ENCODE measurements around the gene PLAC9.

PLAC9 gene

DNA sequence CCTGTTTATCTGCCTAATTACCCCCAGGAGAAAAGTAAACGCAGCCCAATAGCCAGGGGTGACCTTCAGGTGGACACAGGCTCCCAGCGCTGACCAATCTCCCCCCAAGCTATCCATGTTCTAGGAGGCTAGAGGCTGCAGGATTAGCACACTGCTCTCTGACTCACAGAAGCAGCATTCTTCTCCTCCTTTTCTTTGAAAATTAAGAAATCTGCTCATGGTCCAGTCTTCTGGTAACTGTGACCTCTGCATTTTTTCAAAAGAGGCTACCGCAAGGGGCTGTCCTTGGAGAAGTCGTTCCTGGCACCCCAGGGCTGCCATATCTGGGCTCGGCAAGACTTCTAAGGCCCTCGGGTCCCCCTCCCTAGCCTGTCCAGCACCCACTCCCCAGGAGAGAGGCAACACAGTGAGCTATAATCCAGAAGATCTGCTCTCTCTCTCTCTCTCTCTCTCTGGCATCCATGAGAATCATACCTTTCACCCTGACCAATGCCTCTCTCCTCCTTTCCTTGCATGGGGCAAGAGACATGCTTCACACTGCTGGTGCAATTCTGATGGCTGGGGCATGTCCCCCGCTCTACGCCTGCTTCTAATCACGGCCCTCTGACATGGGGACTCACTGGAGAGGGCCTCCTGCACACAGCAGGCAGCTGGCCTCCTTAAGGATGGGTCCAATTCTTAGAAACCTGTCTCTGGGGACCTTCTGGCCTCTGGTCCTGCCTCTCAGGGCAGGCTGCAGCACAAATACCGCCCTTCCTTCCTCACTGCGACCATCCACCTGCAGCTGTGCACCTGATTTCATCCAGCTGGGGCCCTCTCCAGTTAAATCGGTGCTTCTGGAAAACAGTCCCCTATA, 45.5 kb downstream of the PLAC9 start:
- ChIA-PET POLR2A (no interaction called here), CTCF (no interaction called here)
- TF ChIP-seq TARDBP (IDR thresholded peaks at IDR 0.05) (no peak), FOXK2 (IDR thresholded peaks at IDR 0.05) (no peak), HDGF (IDR thresholded peaks at IDR 0.05; ENCODE audit: borderline replicate concordance) (no peak)
- no peak for DNase-seq (ENCODE audit: extremely low spot score)

DNA sequence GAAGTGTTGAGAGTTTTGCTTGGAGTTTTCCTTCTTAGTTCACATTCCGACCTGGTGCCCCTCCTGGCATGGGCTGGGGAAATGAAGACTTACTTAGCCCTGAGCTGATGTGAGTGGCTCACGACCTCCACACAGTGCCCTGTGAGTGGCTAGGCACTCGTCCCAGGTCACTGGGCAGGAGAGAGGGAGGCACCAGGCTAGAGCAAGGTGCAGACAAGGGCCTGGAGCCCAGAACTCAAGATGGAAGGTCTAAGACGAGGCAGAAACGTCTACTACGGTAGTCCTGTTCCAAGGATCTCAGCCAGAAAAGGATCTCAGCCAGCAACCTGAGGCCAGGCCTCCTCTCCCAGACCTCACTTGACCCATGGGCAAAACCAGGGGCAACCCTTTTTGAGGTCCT, 50.5 kb downstream of the PLAC9 start:
- ChIA-PET POLR2A (no interaction called here), CTCF (no interaction called here)

DNA sequence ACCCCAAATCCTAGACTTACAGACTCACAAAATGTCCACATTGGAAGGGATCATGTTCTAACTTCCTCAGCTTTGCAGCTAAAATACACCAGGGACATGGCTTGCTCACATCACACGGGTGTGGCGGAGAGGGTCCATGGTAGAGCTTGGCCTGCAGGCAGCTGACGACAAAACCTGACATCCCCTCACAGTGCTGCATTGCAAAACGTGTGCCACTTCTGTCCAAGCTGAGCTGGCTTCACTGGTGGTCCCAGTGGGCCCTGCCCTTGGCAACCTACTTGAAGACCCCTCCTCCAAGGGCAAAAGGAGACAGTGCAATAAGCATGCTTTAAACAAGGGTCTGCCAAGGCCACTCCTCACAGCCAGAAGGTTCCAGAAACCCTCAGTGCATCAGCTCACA, 50.9 kb downstream of the PLAC9 start:
- TF ChIP-seq NFRKB (IDR thresholded peaks at IDR 0.05) = no peak
- TF ChIP-seq SUZ12 (IDR thresholded peaks at IDR 0.05) = no peak
- no peak for TF ChIP-seq ELF4 (IDR thresholded peaks at IDR 0.05)
- no peak for TF ChIP-seq L3MBTL2 (conservative IDR thresholded peaks at IDR 0.05)
- TF ChIP-seq FOXK2 (IDR thresholded peaks at IDR 0.05) = no peak
- TF ChIP-seq, protein P1, sequence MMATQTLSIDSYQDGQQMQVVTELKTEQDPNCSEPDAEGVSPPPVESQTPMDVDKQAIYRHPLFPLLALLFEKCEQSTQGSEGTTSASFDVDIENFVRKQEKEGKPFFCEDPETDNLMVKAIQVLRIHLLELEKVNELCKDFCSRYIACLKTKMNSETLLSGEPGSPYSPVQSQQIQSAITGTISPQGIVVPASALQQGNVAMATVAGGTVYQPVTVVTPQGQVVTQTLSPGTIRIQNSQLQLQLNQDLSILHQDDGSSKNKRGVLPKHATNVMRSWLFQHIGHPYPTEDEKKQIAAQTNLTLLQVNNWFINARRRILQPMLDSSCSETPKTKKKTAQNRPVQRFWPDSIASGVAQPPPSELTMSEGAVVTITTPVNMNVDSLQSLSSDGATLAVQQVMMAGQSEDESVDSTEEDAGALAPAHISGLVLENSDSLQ (IDR thresholded peaks at IDR 0.05) = no peak
- no peak for TF ChIP-seq ARNT (IDR thresholded peaks at IDR 0.05)
- TF ChIP-seq FOXA1 (IDR thresholded peaks at IDR 0.05) = no peak
- TF ChIP-seq LEF1 (IDR thresholded peaks at IDR 0.05; ENCODE audit: borderline replicate concordance) = no peak
- no peak for TF ChIP-seq BHLHE40 (IDR thresholded peaks at IDR 0.05; ENCODE audit: borderline replicate concordance)
- TF ChIP-seq FOXM1 (IDR thresholded peaks at IDR 0.05; ENCODE audit: borderline replicate concordance) = no peak
- TF ChIP-seq CTBP1 (IDR thresholded peaks at IDR 0.05; ENCODE audit: borderline replicate concordance) = no peak
- no peak for TF ChIP-seq ZNF384 (IDR thresholded peaks at IDR 0.05)
- no peak for TF ChIP-seq TARDBP (IDR thresholded peaks at IDR 0.05)
- TF ChIP-seq HDGF (IDR thresholded peaks at IDR 0.05; ENCODE audit: borderline replicate concordance) = no peak
- no peak for DNase-seq (ENCODE audit: extremely low spot score)
- ChIA-PET POLR2A (no interaction called here), CTCF (no interaction called here)

More for the DNA sequence above, 50.5 kb downstream of the PLAC9 start:
- DNase-seq (ENCODE audit: extremely low spot score) = no peak
- no peak for TF ChIP-seq FOXA1 (IDR thresholded peaks at IDR 0.05)
- TF ChIP-seq SP1 (IDR thresholded peaks at IDR 0.05) = no peak
- TF ChIP-seq ELF4 (IDR thresholded peaks at IDR 0.05) = no peak
- TF ChIP-seq FOXM1 (IDR thresholded peaks at IDR 0.05; ENCODE audit: borderline replicate concordance) = no peak
- TF ChIP-seq BHLHE40 (IDR thresholded peaks at IDR 0.05; ENCODE audit: borderline replicate concordance) = no peak
- TF ChIP-seq FOXK2 (IDR thresholded peaks at IDR 0.05) = no peak
- TF ChIP-seq ZNF384 (IDR thresholded peaks at IDR 0.05) = no peak
- TF ChIP-seq LEF1 (IDR thresholded peaks at IDR 0.05; ENCODE audit: borderline replicate concordance) = no peak
- no peak for TF ChIP-seq TARDBP (IDR thresholded peaks at IDR 0.05)
- TF ChIP-seq L3MBTL2 (conservative IDR thresholded peaks at IDR 0.05) = no peak
- no peak for TF ChIP-seq HDGF (IDR thresholded peaks at IDR 0.05; ENCODE audit: borderline replicate concordance)

DNA sequence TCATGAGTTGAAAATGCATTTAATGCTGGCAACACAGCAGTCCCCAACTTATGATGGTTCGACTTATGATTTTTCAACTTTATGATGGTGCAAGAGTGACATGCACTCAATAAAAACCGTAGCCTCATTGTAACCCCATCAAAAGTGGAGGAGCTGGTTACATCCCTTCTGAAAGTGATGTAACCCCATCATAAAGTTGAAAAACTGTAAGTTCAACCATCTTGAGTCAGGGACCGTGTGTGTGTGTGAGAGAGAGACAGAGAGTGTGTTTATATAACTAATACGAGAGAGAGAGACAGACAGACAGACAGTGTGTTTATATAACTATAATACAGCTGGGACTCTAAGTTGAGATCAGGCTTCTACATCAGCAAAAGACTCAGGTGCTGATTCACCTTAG, 51.8 kb downstream of the PLAC9 start:
- CTCF ChIA-PET = no interaction called here
- POLR2A ChIA-PET = no interaction called here
- TF ChIP-seq SUZ12 (IDR thresholded peaks at IDR 0.05) (no peak), ELF4 (IDR thresholded peaks at IDR 0.05) (no peak), ARNT (IDR thresholded peaks at IDR 0.05) (no peak), LEF1 (IDR thresholded peaks at IDR 0.05; ENCODE audit: borderline replicate concordance) (no peak), HDGF (IDR thresholded peaks at IDR 0.05; ENCODE audit: borderline replicate concordance) (no peak), BHLHE40 (IDR thresholded peaks at IDR 0.05; ENCODE audit: borderline replicate concordance) (no peak), SP1 (IDR thresholded peaks at IDR 0.05) (no peak), FOXK2 (IDR thresholded peaks at IDR 0.05) (no peak), L3MBTL2 (conservative IDR thresholded peaks at IDR 0.05) (no peak), CTBP1 (IDR thresholded peaks at IDR 0.05; ENCODE audit: borderline replicate concordance) (no peak), FOXA1 (IDR thresholded peaks at IDR 0.05) (no peak)

DNA sequence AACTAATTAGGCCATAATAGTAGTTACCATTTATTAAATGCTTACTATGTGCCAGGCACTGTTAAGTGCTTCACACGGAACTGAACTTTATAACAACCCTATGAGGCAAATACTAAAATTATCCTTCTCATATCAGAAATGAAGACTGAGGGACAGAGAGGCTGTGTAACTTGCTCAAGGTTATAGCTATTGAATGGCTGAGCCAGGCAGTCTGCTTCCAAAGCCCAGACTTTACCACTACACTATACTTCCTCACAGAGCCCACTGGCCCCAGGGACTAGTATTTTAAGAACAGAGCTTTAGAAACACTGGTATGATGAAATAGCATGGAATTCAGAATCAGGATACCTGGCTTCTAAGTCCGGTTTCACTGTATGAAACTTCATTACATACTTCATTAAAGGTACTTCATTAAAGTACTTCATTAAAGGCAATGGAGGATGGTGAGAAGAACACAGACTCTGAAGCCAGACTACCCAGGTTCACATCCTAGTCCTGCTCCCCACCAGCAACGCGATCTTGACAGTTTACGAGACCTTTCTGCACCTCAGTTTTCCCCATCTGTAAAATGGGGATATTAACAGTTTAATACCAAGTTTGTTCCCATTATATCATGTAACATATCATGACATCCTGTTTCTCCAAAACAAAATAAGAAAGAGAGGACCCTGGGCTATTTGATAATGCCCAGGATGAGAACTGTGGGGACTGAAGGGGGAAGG, 53.2 kb downstream of the PLAC9 start:
- DNase-seq (ENCODE audit: extremely low spot score) = no peak
- ChIA-PET POLR2A (no interaction called here), CTCF (interaction anchor here (0.6 kb wide), 1 partner anchor 14 kb away, joined by 3 read pairs; no protein-coding TSS in a partner anchor)
- TF ChIP-seq FOXA1 (IDR thresholded peaks at IDR 0.05) (no peak), FOXK2 (IDR thresholded peaks at IDR 0.05) (no peak), L3MBTL2 (conservative IDR thresholded peaks at IDR 0.05) (no peak), SUZ12 (IDR thresholded peaks at IDR 0.05) (no peak), FOXM1 (IDR thresholded peaks at IDR 0.05; ENCODE audit: borderline replicate concordance) (no peak), BHLHE40 (IDR thresholded peaks at IDR 0.05; ENCODE audit: borderline replicate concordance) (no peak), ARNT (IDR thresholded peaks at IDR 0.05) (no peak), LEF1 (IDR thresholded peaks at IDR 0.05; ENCODE audit: borderline replicate concordance) (no peak), ZNF384 (IDR thresholded peaks at IDR 0.05) (no peak), HDGF (IDR thresholded peaks at IDR 0.05; ENCODE audit: borderline replicate concordance) (no peak), TARDBP (IDR thresholded peaks at IDR 0.05) (no peak), CTBP1 (IDR thresholded peaks at IDR 0.05; ENCODE audit: borderline replicate concordance) (no peak), SP1 (IDR thresholded peaks at IDR 0.05) (no peak), ELF4 (IDR thresholded peaks at IDR 0.05) (no peak), NFRKB (IDR thresholded peaks at IDR 0.05) (no peak)
- TF ChIP-seq, protein P1 (IDR thresholded peaks at IDR 0.05) = no peak

More for the DNA sequence above, 51.8 kb downstream of the PLAC9 start:
- no peak for DNase-seq (ENCODE audit: extremely low spot score)

DNA sequence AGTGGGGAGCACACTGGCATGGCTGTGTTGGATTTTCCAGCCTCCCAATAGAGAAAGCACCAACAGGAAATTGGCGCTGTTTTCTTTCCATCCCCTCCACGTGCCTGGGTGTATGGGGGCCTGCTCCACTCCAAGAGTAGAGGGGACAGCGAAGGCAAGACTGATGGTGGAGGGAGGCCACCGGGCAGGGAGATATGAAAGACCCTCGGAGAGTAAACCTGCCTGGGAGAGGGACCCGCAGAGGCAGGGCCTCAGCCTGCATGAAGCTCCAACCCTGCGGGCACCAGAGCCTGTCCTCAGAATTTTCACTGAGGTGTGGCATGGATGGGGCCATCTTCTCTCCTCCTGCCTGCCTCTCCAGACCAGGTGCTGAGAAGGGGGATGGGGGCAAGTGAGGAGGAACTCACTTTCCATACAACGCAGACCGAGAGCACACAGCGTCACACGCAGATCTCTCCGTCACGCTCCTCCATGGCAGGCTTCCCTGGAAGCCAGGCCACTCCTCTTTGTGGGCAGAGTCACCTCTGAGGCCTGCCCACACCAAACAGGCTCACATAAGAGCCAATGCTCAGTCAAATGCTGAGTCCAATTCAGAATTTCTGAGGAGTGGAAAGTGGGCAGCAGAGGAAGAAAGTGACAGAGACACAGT, 54.0 kb downstream of the PLAC9 start:
- TF ChIP-seq TARDBP (IDR thresholded peaks at IDR 0.05) = no peak
- no peak for TF ChIP-seq ZNF384 (IDR thresholded peaks at IDR 0.05)
- no peak for TF ChIP-seq FOXM1 (IDR thresholded peaks at IDR 0.05; ENCODE audit: borderline replicate concordance)
- TF ChIP-seq L3MBTL2 (conservative IDR thresholded peaks at IDR 0.05) = no peak
- CTCF ChIA-PET = no interaction called here
- no peak for DNase-seq (ENCODE audit: extremely low spot score)
- POLR2A ChIA-PET = no interaction called here
